Measurements from ENCODE around the gene SLC6A16. TPM values are rescaled to one million over a fixed set of nuclear protein-coding genes. Genes with fewer than 3 reads are reported as not detected.
A peak's percentile ranks its signal among the peaks of the same experiment; 100 is the strongest.

Gene SLC6A16
- total RNA-seq, 1 donor from 2014 or later: 5.0 TPM

GRCh38 chr19:49348305-49349189 lies 23.6 kb upstream of the SLC6A16 start:
- Mint-ChIP-seq H3K4me1 (peaks cover 33% of the 10 kb centered on the region), H3K4me3 (no peak overlapping the region), H3K27me3 (ENCODE audit: insufficient read depth, low read depth) (peaks cover 4% of the 10 kb centered on the region), H3K9me3 (no peaks in the 10 kb centered on the region), H3K36me3 (peaks cover 64% of the 10 kb centered on the region), H3K27ac (peak overlapping the region; percentile 19)
- no peak for DNase-seq (ENCODE audit: low spot score)
- Histone ChIP-seq H3F3A (ENCODE audit: low read depth) (peaks cover 58% of the 10 kb centered on the region), H3K4me1 (no peaks in the 10 kb centered on the region), H3K4me2 (no peak overlapping the region), H2AFZ (replicated peaks) (no peak overlapping the region), H3K27me3 (no peaks in the 10 kb centered on the region), H3K9ac (no peak overlapping the region), H4K20me1 (ENCODE audit: low read depth) (peaks cover 42% of the 10 kb centered on the region), H3K27ac (no peak overlapping the region), H3K9me3 (ENCODE audit: low read depth) (no peaks in the 10 kb centered on the region), H3K4me3 (no peak overlapping the region), H3K36me3 (peaks cover 15% of the 10 kb centered on the region), H3K79me2 (ENCODE audit: low read depth) (peaks cover 41% of the 10 kb centered on the region)
- TF ChIP-seq EZH2 (IDR thresholded peaks at IDR 0.05): no peak
- no peak for TF ChIP-seq CTCF (IDR thresholded peaks at IDR 0.05)
- TF ChIP-seq EZH2phosphoT487 (IDR thresholded peaks at IDR 0.05): no peak

- Mint-ChIP-seq H3K4me1 (peaks cover 31% of the 10 kb centered on the region), H3K27me3 (ENCODE audit: insufficient read depth, low read depth) (peaks cover 4% of the 10 kb centered on the region), H3K9me3 (no peaks in the 10 kb centered on the region), H3K4me3 (peak overlapping the region; percentile 47), H3K36me3 (peaks cover 63% of the 10 kb centered on the region), H3K27ac (peak overlapping the region; percentile 50)
- Histone ChIP-seq H3K27ac (no peak overlapping the region), H3K36me3 (peaks cover 13% of the 10 kb centered on the region), H3K4me3 (no peak overlapping the region), H2AFZ (replicated peaks) (no peak overlapping the region), H3K4me2 (no peak overlapping the region), H3K9ac (no peak overlapping the region), H3K9me3 (ENCODE audit: low read depth) (no peaks in the 10 kb centered on the region), H4K20me1 (ENCODE audit: low read depth) (peaks cover 48% of the 10 kb centered on the region), H3K4me1 (no peaks in the 10 kb centered on the region), H3F3A (ENCODE audit: low read depth) (peaks cover 62% of the 10 kb centered on the region), H3K79me2 (ENCODE audit: low read depth) (peaks cover 41% of the 10 kb centered on the region), H3K27me3 (no peaks in the 10 kb centered on the region)
- TF ChIP-seq CTCF (IDR thresholded peaks at IDR 0.05) (peak; percentile 31), EZH2 (IDR thresholded peaks at IDR 0.05) (no peak)
- peak; percentile 72 for DNase-seq (ENCODE audit: low spot score)
Measured at GRCh38 chr19:49347835-49348234, 22.8 kb upstream of the SLC6A16 start.

DNA sequence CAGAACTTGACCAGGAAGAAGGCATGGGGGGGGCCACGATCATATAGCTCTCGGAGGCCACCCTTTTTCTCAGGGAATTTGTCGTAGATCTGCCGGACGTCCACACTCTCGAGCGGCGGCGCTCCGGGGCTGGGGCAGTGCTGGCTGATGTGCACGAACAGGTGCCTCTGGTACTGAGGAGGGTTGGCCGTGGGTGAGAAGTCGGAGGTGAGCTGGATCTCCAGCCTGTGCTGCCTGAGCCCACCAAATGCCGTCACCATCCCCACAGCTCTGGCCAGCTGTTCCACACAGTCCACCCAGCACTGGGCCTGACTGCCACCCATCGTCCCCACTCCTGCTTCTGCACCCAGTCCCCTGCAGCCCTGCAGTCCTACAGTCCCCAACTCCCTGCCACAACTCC lies 22.2 kb upstream of the SLC6A16 start:
- no peak overlapping the region for H3K9ac ChIP-seq
- DNase-seq (ENCODE audit: low spot score): no peak
- no peak overlapping the region for H3K4me2 ChIP-seq
- no peak overlapping the region for H3K4me3 ChIP-seq
- H3K27me3 ChIP-seq: no peaks in the 10 kb centered on the region
- peaks cover 41% of the 10 kb centered on the region for H3K79me2 ChIP-seq (ENCODE audit: low read depth)
- H3K27ac ChIP-seq: no peak overlapping the region
- H3K27me3 Mint-ChIP-seq (ENCODE audit: insufficient read depth, low read depth): peaks cover 4% of the 10 kb centered on the region
- H2AFZ ChIP-seq (replicated peaks): no peak overlapping the region
- no peak overlapping the region for H3K4me3 Mint-ChIP-seq
- TF ChIP-seq EZH2 (IDR thresholded peaks at IDR 0.05) (no peak), EZH2phosphoT487 (IDR thresholded peaks at IDR 0.05) (no peak), CTCF (IDR thresholded peaks at IDR 0.05) (no peak)
- H3K9me3 Mint-ChIP-seq: no peaks in the 10 kb centered on the region
- H3K36me3 Mint-ChIP-seq: peaks cover 68% of the 10 kb centered on the region
- H4K20me1 ChIP-seq (ENCODE audit: low read depth): peaks cover 52% of the 10 kb centered on the region
- no peaks in the 10 kb centered on the region for H3K9me3 ChIP-seq (ENCODE audit: low read depth)
- no peaks in the 10 kb centered on the region for H3K4me1 ChIP-seq
- peaks cover 68% of the 10 kb centered on the region for H3F3A ChIP-seq (ENCODE audit: low read depth)
- peaks cover 13% of the 10 kb centered on the region for H3K36me3 ChIP-seq
- H3K27ac Mint-ChIP-seq: no peak overlapping the region
- peaks cover 35% of the 10 kb centered on the region for H3K4me1 Mint-ChIP-seq

Measured in neural progenitor cell (in vitro differentiated cells).